Prostate gland (tissue), 2 donors: ENCODE measurements around the gene GABRA1.

Source experiments
- POLR2A ChIP-seq: fragments of 450-650 bp; IDR thresholded peaks from one replicate; pipeline ENCODE4 v1.6.1; 2016; ENCODE audit warnings: antibody characterized with exemption, mild to moderate bottlenecking
- POLR2AphosphoS5 ChIP-seq: sonication (generic); formaldehyde crosslinking; IDR thresholded peaks from one replicate; pipeline ENCODE4 v1.6.1; 2017; ENCODE audit warnings: antibody characterized with exemption
- TF ChIP-seq, protein P1 (sequence below), 4 experiments: fragments of 200-600 bp in 2 of 4; fragments of 450-650 bp in 2 of 4; sonication (generic) in 2 of 4; IDR thresholded peaks; 1 replicate in 3 of 4; 2 replicates in 1 of 4; pipeline ENCODE4 v1.5.1; 2016 to 2019; ENCODE audit warnings: antibody characterized with exemption in 4 of 4, mild to moderate bottlenecking in 2 of 4, moderate library complexity in 2 of 4

- TF ChIP-seq, protein P1, sequence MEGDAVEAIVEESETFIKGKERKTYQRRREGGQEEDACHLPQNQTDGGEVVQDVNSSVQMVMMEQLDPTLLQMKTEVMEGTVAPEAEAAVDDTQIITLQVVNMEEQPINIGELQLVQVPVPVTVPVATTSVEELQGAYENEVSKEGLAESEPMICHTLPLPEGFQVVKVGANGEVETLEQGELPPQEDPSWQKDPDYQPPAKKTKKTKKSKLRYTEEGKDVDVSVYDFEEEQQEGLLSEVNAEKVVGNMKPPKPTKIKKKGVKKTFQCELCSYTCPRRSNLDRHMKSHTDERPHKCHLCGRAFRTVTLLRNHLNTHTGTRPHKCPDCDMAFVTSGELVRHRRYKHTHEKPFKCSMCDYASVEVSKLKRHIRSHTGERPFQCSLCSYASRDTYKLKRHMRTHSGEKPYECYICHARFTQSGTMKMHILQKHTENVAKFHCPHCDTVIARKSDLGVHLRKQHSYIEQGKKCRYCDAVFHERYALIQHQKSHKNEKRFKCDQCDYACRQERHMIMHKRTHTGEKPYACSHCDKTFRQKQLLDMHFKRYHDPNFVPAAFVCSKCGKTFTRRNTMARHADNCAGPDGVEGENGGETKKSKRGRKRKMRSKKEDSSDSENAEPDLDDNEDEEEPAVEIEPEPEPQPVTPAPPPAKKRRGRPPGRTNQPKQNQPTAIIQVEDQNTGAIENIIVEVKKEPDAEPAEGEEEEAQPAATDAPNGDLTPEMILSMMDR (IDR thresholded peaks at IDR 0.05): no peak
- TF ChIP-seq POLR2A (no peak), POLR2AphosphoS5 (no peak)
These were observed 48.6 kb upstream of the GABRA1 start for GRCh38 chr5:161799316-161799715.
